Putamen (tissue), 1 donor: Measurements from ENCODE around the gene RBM38.

Source experiments
- DNase-seq: peaks from one replicate; pipeline ENCODE4 v3.0.0-alpha.2; 2016; ENCODE audit warnings: low spot score

The RBM38 gene

DNA sequence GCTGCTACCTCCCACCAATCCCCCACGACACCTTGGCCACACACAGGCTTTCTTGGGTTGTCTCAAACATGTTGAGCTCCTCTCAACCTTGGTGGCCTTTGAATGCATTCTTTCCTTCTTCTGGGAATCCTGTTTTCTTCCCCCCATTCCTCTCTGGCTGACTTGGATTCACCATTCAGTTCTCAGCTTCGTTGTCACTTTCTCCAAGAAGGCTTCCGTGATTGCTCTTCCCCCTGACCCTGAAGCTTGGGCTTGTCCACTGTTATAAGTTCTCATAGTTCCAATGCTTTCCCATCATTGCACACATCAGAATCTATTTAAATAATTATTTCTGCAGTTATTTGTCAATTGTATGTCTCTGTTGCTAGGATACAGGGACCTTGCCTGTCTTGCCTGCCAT is 64.2 kb downstream of the RBM38 start:
- no peak for DNase-seq

DNA sequence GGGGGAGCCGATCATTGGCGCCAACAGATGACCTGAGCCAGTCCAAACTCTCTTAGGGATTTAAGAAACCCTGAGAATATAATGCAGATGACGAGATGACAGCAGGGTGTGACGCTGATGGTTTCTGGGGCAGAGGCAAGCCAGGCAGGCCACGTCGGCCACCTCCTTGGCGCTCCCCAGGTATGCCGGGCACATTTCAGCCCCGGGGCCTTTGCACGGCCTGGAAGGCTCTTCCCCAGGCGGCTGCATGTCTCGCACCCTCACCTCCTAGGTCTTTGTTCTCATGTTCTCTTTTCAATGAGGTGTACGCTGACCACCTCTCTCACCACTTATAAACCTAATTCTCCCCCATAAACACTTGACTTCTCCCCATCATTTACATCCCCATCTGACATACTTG is 64.9 kb downstream of the RBM38 start:
- no peak for DNase-seq

DNA sequence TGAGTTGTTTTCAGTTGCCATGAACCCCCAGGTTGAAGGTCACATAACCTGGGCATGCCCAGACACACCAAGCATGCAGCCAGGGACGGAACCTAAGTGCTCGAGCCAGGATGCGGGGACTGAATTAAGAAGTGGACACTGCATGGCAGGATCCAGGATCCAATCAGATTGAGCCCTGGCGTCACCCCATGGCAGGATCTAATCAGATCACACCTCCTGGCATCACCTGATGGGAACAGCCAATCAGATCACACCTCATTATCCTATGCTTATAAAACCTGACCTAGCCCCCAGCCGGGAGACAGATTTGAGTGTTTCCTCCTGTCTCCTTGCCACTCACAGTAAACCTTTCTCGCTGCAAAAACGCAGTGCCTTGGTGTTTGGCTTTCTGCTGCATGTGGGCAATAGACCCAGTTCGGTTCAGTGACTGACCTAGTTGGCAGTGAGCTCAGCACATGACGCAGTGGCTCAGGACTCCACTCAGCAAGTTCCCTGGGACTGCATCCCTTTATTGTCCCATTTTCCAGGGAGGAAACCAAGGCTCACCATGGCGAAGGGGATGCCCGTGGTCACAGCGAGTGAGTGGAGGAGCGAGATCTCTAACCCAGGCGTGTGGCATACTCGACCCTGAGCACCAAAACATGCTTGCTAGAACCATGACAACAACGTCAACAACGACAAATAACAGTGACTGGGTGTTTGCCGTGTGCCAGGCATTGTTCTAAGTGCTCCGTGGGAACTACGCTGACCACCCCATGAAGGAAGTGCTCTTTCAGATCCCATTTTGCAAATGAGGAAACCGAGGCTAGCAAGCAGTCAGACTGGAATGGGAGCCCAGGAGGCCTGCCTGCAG is 66.3 kb downstream of the RBM38 start:
- DNase-seq, result no peak

GRCh38 chr20:57458400-57459160 is 67.4 kb downstream of the RBM38 start:
- DNase-seq, result peak; percentile 53
